ENCODE data around the gene IFI27. TPM values are rescaled to one million over a fixed set of nuclear protein-coding genes. Genes with fewer than 3 reads are reported as not detected.

The IFI27 gene
- total and polyA plus RNA-seq, 2 donors (not counting 1 experiment from before 2014, with no cell fraction given) = 0.15 to 0.81 TPM

Other genes with a start within 250 kb of the IFI27 start
- gene FAM181A, start 183.4 kb upstream of the IFI27 start, total RNA-seq = not detected in 2 replicates
- gene FAM181A, start 183.4 kb upstream of the IFI27 start, polyA plus RNA-seq = not detected in 2 replicates
- 1.00 and 1.5 TPM in 2 replicates for gene ASB2, start 134.2 kb upstream of the IFI27 start, total RNA-seq
- 2.5 and 2.7 TPM in 2 replicates for gene ASB2, start 134.2 kb upstream of the IFI27 start, polyA plus RNA-seq
- gene CCDC197, start 113.4 kb upstream of the IFI27 start, total RNA-seq = not detected in 2 replicates
- not detected in 2 replicates for gene CCDC197, start 113.4 kb upstream of the IFI27 start, polyA plus RNA-seq
- 0.17 and 0.19 TPM in 2 replicates for gene OTUB2, start 84.4 kb upstream of the IFI27 start, total RNA-seq
- 0.04 TPM in 1 of 2 replicates, not detected in the other for gene OTUB2, start 84.4 kb upstream of the IFI27 start, polyA plus RNA-seq
- gene DDX24, start 29.5 kb upstream of the IFI27 start, total RNA-seq = 191 and 211 TPM in 2 replicates
- gene DDX24, start 29.5 kb upstream of the IFI27 start, polyA plus RNA-seq = 145 and 265 TPM in 2 replicates
- 6.7 and 8.9 TPM in 2 replicates for gene IFI27L1, start 29.4 kb upstream of the IFI27 start, total RNA-seq
- gene IFI27L1, start 29.4 kb upstream of the IFI27 start, polyA plus RNA-seq = 6.5 and 6.7 TPM in 2 replicates
- 30.2 and 31.4 TPM in 2 replicates for gene IFI27L2, start 18.9 kb downstream of the IFI27 start, total RNA-seq
- gene IFI27L2, start 18.9 kb downstream of the IFI27 start, polyA plus RNA-seq = 33.2 and 57.4 TPM in 2 replicates
- gene PPP4R4, start 63.6 kb downstream of the IFI27 start, total RNA-seq = not detected in 2 replicates
- gene PPP4R4, start 63.6 kb downstream of the IFI27 start, polyA plus RNA-seq = 0.03 TPM in 1 of 2 replicates, not detected in the other
- not detected in 2 replicates for gene SERPINA10, start 182.5 kb downstream of the IFI27 start, total RNA-seq
- gene SERPINA10, start 182.5 kb downstream of the IFI27 start, polyA plus RNA-seq = not detected in 2 replicates
- not detected in 2 replicates for gene SERPINA6, start 212.6 kb downstream of the IFI27 start, total RNA-seq
- gene SERPINA6, start 212.6 kb downstream of the IFI27 start, polyA plus RNA-seq = not detected in 2 replicates

Measured in B cell (primary cell).